Measurements from ENCODE around the gene JPT2. TPM values are rescaled to one million over a fixed set of nuclear protein-coding genes. Genes with fewer than 3 reads are reported as not detected.

Gene JPT2
- total RNA-seq, 2 donors from 2014 or later = 11.7 to 16.1 TPM

- no peak overlapping the region for H3K27ac ChIP-seq
- H3K9me3 ChIP-seq = no peaks in the 10 kb centered on the region
- no peak overlapping the region for H3K4me3 ChIP-seq
- H3K36me3 ChIP-seq = peaks cover 52% of the 10 kb centered on the region
- TF ChIP-seq, protein P1, sequence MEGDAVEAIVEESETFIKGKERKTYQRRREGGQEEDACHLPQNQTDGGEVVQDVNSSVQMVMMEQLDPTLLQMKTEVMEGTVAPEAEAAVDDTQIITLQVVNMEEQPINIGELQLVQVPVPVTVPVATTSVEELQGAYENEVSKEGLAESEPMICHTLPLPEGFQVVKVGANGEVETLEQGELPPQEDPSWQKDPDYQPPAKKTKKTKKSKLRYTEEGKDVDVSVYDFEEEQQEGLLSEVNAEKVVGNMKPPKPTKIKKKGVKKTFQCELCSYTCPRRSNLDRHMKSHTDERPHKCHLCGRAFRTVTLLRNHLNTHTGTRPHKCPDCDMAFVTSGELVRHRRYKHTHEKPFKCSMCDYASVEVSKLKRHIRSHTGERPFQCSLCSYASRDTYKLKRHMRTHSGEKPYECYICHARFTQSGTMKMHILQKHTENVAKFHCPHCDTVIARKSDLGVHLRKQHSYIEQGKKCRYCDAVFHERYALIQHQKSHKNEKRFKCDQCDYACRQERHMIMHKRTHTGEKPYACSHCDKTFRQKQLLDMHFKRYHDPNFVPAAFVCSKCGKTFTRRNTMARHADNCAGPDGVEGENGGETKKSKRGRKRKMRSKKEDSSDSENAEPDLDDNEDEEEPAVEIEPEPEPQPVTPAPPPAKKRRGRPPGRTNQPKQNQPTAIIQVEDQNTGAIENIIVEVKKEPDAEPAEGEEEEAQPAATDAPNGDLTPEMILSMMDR (IDR thresholded peaks at IDR 0.05) = no peak
- no peaks in the 10 kb centered on the region for H3K27me3 ChIP-seq
- H3K4me1 ChIP-seq = peaks cover 0 to 4% of the 10 kb centered on the region in 2 donors
- DNase-seq (ENCODE audit: low spot score) = no peak
These were observed 66.3 kb downstream of the JPT2 start for GRCh38 chr16:1744338-1744840.

GRCh38 chr16:1745181-1745899, 67.3 kb downstream of the JPT2 start:
- no peak for DNase-seq (ENCODE audit: low spot score)
- H3K4me1 ChIP-seq = peaks cover 0 to 4% of the 10 kb centered on the region in 2 donors

GRCh38 chr16:1745900-1746692, 68.0 kb downstream of the JPT2 start:
- Histone ChIP-seq H3K4me1 (peaks cover 0 to 3% of the 10 kb centered on the region in 2 donors), H3K9me3 (no peaks in the 10 kb centered on the region), H3K36me3 (peaks cover 62% of the 10 kb centered on the region), H3K4me3 (no peak overlapping the region), H3K27me3 (no peaks in the 10 kb centered on the region), H3K27ac (no peak overlapping the region)
- DNase-seq (ENCODE audit: low spot score) = no peak
- TF ChIP-seq, protein P1 (IDR thresholded peaks at IDR 0.05) = no peak

More at GRCh38 chr16:1745181-1745899, 67.3 kb downstream of the JPT2 start:
- H3K27me3 ChIP-seq = no peaks in the 10 kb centered on the region
- peaks cover 59% of the 10 kb centered on the region for H3K36me3 ChIP-seq
- TF ChIP-seq, protein P1 (IDR thresholded peaks at IDR 0.05) = no peak
- no peak overlapping the region for H3K4me3 ChIP-seq
- no peaks in the 10 kb centered on the region for H3K9me3 ChIP-seq
- no peak overlapping the region for H3K27ac ChIP-seq

DNA sequence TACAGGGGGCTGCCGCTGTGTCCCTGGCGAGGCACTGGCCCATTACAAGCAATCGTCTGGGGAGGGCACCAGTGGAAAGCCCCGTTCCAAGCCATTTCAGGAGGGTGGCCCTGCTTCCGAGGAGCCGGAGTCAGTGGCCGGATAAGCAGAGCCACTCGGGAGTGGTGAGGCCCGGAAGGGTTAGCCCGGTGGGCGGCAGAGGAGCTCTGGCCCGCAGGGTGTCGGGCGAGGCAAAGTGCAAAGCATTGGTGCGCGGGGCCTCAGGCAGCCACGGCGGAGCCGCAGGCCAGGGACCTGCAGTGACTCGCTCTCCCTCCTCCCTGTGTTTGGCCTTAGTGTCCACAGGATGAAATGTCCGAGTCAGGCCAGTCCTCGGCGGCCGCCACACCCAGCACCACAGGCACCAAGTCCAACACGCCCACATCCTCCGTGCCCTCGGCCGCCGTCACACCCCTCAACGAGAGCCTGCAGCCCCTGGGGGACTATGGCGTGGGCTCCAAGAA, 68.7 kb downstream of the JPT2 start:
- no peak for DNase-seq (ENCODE audit: low spot score)
- TF ChIP-seq, protein P1 (IDR thresholded peaks at IDR 0.05) = no peak
- H3K4me1 ChIP-seq = no peaks in the 10 kb centered on the region
- no peak overlapping the region for H3K27ac ChIP-seq
- H3K27me3 ChIP-seq = no peaks in the 10 kb centered on the region
- H3K9me3 ChIP-seq = no peaks in the 10 kb centered on the region
- H3K4me3 ChIP-seq = no peak overlapping the region
- H3K36me3 ChIP-seq = peaks cover 66% of the 10 kb centered on the region

GRCh38 chr16:1747934-1748333, 69.9 kb downstream of the JPT2 start:
- DNase-seq (ENCODE audit: low spot score) = no peak
- Histone ChIP-seq H3K4me1 (no peaks in the 10 kb centered on the region), H3K4me3 (no peak overlapping the region), H3K36me3 (peaks cover 78% of the 10 kb centered on the region), H3K9me3 (no peaks in the 10 kb centered on the region), H3K27ac (no peak overlapping the region), H3K27me3 (no peaks in the 10 kb centered on the region)
- TF ChIP-seq, protein P1 (IDR thresholded peaks at IDR 0.05) = no peak
